Endodermal cell (in vitro differentiated cells): ENCODE measurements around the gene SLC45A1. TPM values are rescaled to one million over a fixed set of nuclear protein-coding genes. Genes with fewer than 3 reads are reported as not detected.
A peak's percentile ranks its signal among the peaks of the same experiment; 100 is the strongest.

Experiments
- DNase-seq: peaks from one replicate; pipeline ENCODE4 v3.0.0-alpha.2; 2017
- H3K27ac ChIP-seq: 2 replicates; pipeline ENCODE4 v1.5.1; 2013; ENCODE audit warnings: mild to moderate bottlenecking, low read depth, low read length, moderate library complexity
- H3K27me3 ChIP-seq: 2 replicates; pipeline ENCODE4 v1.6.1; 2013; ENCODE audit warnings: mild to moderate bottlenecking, low read length, moderate library complexity; ENCODE audit not compliant: insufficient read depth, control insufficient read depth, poor library complexity, severe bottlenecking
- H3K36me3 ChIP-seq: 2 replicates; pipeline ENCODE4 v1.7.0; 2013; ENCODE audit warnings: mild to moderate bottlenecking, low read length, moderate library complexity; ENCODE audit not compliant: control insufficient read depth, insufficient read depth
- H3K4me1 ChIP-seq: one replicate; pipeline ENCODE4 v1.7.0; 2013; ENCODE audit warnings: low read length; ENCODE audit not compliant: control insufficient read depth, insufficient read depth
- H3K4me3 ChIP-seq: 2 replicates; pipeline ENCODE4 v1.5.1; 2013; ENCODE audit warnings: mild to moderate bottlenecking, low read length, moderate library complexity
- H3K9ac ChIP-seq: 2 replicates; pipeline ENCODE4 v1.6.1; 2013; ENCODE audit warnings: mild to moderate bottlenecking, low read length, moderate library complexity; ENCODE audit not compliant: poor library complexity, severe bottlenecking; ENCODE audit errors: extremely low read depth
- H3K9me3 ChIP-seq: 2 replicates; pipeline ENCODE4 v1.6.1; 2013; ENCODE audit warnings: mild to moderate bottlenecking, low read length, moderate library complexity; ENCODE audit not compliant: control insufficient read depth
- H3K27ac Mint-ChIP-seq: 2 replicates; pipeline ENCODE4 v1.8.0; 2020; ENCODE audit warnings: mixed read lengths
- H3K27me3 Mint-ChIP-seq: 2 replicates; pipeline ENCODE4 v1.8.0; 2021; ENCODE audit warnings: mild to moderate bottlenecking, mixed read lengths; ENCODE audit not compliant: insufficient read depth
- H3K36me3 Mint-ChIP-seq: 2 replicates; pipeline ENCODE4 v1.8.0; 2020; ENCODE audit warnings: low read depth, mixed read lengths
- H3K4me1 Mint-ChIP-seq: 2 replicates; pipeline ENCODE4 v1.8.0; 2020; ENCODE audit warnings: mixed read lengths
- H3K4me3 Mint-ChIP-seq: 2 replicates; pipeline ENCODE4 v1.8.0; 2020; ENCODE audit warnings: mild to moderate bottlenecking, moderate library complexity, mixed read lengths
- H3K9me3 Mint-ChIP-seq: 2 replicates; pipeline ENCODE4 v1.8.0; 2020; ENCODE audit warnings: mild to moderate bottlenecking, mixed read lengths
- CTCF ChIP-seq: fragments of 200-600 bp; sonication (generic); conservative IDR thresholded peaks from 2 replicates; pipeline ENCODE4 v1.5.0; 2021; ENCODE audit warnings: antibody characterized with exemption, mild to moderate bottlenecking
- WGBS, 2 experiments: methylation state at CpG; one replicate each; pipeline versions ENCODE4 v1.1.5 to v1.1.7; 2013; ENCODE audit warnings: missing lambda C conversion rate in 2 of 2, mixed read lengths in 1 of 2; ENCODE audit not compliant: insufficient coverage in 1 of 2, insufficient read length in 1 of 2; 5-methylcytosine and 5-hydroxymethylcytosine counted together
- total RNA-seq, 2 donors: library from RNA; stranded (reverse); fragmentation: NEBNext Ultra II Directional in 1 of 2; extraction: Animal tissue kit (Norgen Biotek cat#: 25700) in 1 of 2; gene quantifications; 2 replicates in 1 of 2; 3 replicates in 1 of 2; pipeline ENCODE4 v1.2.1, GENCODE V29; 2021

SLC45A1 gene
- total RNA-seq, 2 donors from 2014 or later: 0.42 TPM; not detected in 1

- Histone ChIP-seq H3K36me3 (peaks cover 62% of the 10 kb centered on the region), H3K27ac (no peak overlapping the region)
These were observed 36.1 kb downstream of the SLC45A1 start for GRCh38 chr1:8354038-8354437.

GRCh38 chr1:8355439-8356255 is 37.7 kb downstream of the SLC45A1 start:
- Histone ChIP-seq H3K4me3 (no peak overlapping the region), H3K27me3 (no peaks in the 10 kb centered on the region), H3K36me3 (peaks cover 66% of the 10 kb centered on the region), H3K9me3 (no peaks in the 10 kb centered on the region), H3K27ac (peak overlapping the region; percentile 29), H3K4me1 (no peaks in the 10 kb centered on the region), H3K9ac (no peak overlapping the region)
- 97% methylated on average over 10 to 22 of the region's 24 CpGs for WGBS, 2 experiments
- H3K4me3 Mint-ChIP-seq: no peak overlapping the region
- peaks cover 39% of the 10 kb centered on the region for H3K36me3 Mint-ChIP-seq
- peaks cover 6% of the 10 kb centered on the region for H3K4me1 Mint-ChIP-seq
- no peaks in the 10 kb centered on the region for H3K9me3 Mint-ChIP-seq
- no peak for DNase-seq
- no peaks in the 10 kb centered on the region for H3K27me3 Mint-ChIP-seq
- no peak for TF ChIP-seq CTCF
- H3K27ac Mint-ChIP-seq: peak overlapping the region; percentile 55

More at GRCh38 chr1:8354038-8354437, 36.1 kb downstream of the SLC45A1 start:
- Mint-ChIP-seq H3K27me3 (no peaks in the 10 kb centered on the region), H3K4me1 (peaks cover 6% of the 10 kb centered on the region), H3K4me3 (no peak overlapping the region), H3K9me3 (no peaks in the 10 kb centered on the region), H3K36me3 (peaks cover 35% of the 10 kb centered on the region), H3K27ac (no peak overlapping the region)
- no peak overlapping the region for H3K4me3 ChIP-seq
- WGBS, 2 experiments: 95% methylated on average over 4 to 7 of the region's 8 CpGs
- H3K4me1 ChIP-seq: no peaks in the 10 kb centered on the region
- TF ChIP-seq CTCF: no peak
- no peaks in the 10 kb centered on the region for H3K9me3 ChIP-seq
- no peak for DNase-seq
- H3K27me3 ChIP-seq: no peaks in the 10 kb centered on the region
- no peak overlapping the region for H3K9ac ChIP-seq

- Histone ChIP-seq H3K4me1 (no peaks in the 10 kb centered on the region), H3K9ac (no peak overlapping the region), H3K27ac (no peak overlapping the region), H3K9me3 (no peaks in the 10 kb centered on the region), H3K27me3 (no peaks in the 10 kb centered on the region), H3K4me3 (no peak overlapping the region), H3K36me3 (peaks cover 67% of the 10 kb centered on the region)
- no peaks in the 10 kb centered on the region for H3K9me3 Mint-ChIP-seq
- TF ChIP-seq CTCF: no peak
- 95% methylated on average over 16 to 27 of the region's 27 CpGs for WGBS, 2 experiments
- peak overlapping the region; percentile 3 for H3K27ac Mint-ChIP-seq
- H3K4me1 Mint-ChIP-seq: peaks cover 6% of the 10 kb centered on the region
- H3K4me3 Mint-ChIP-seq: no peak overlapping the region
- H3K27me3 Mint-ChIP-seq: no peaks in the 10 kb centered on the region
- no peak for DNase-seq
- H3K36me3 Mint-ChIP-seq: peaks cover 42% of the 10 kb centered on the region
These were observed 38.6 kb downstream of the SLC45A1 start for GRCh38 chr1:8356256-8357209.
